Measurements from ENCODE around the gene SLC44A3. TPM values are rescaled to one million over a fixed set of nuclear protein-coding genes. Genes with fewer than 3 reads are reported as not detected.

The SLC44A3 gene
- total and polyA plus RNA-seq, 2 of the 8 experiments (the other 6 are each of a cell fraction or from before 2014, with no cell fraction given), result 4.2 to 5.0 TPM

- H2AFZ ChIP-seq (ENCODE audit: low read length), result no peak overlapping the region
- no peak overlapping the region for H2BK20ac ChIP-seq (ENCODE audit: low read length)
- H3K4me3 ChIP-seq (ENCODE audit: extremely low read depth in 1 of 4, insufficient read depth in 2 of 4, low read depth in 3 of 4, low read length in 4 of 4), result no peak overlapping the region
- H3K79me2 ChIP-seq (ENCODE audit: control insufficient read depth in 1 of 2, insufficient read depth in 2 of 2, low read length in 2 of 2), result peaks cover 4 to 22% of the 10 kb centered on the region in 2 experiments; a peak in 3 of 4 replicates
- CTCF ChIA-PET (ENCODE audit: partially characterized antibody), result interaction anchor here (1.0 to 1.2 kb wide), 3 partner anchors 8 to 143 kb away, joined by 3 to 6 read pairs (median 3); no protein-coding TSS in a partner anchor
- H3K56ac ChIP-seq (replicated peaks; ENCODE audit: insufficient read length, low read depth, low read length), result no peak overlapping the region
- no peaks in the 10 kb centered on the region for H3K23me2 ChIP-seq (ENCODE audit: low read depth, low read length)
- no peaks in the 10 kb centered on the region; a peak in 2 of 7 replicates for H3K4me1 ChIP-seq (replicated peaks in 1 of 4; ENCODE audit: control insufficient read depth in 3 of 4, insufficient read depth in 4 of 4, low read length in 3 of 4)
- no peak overlapping the region for H3K23ac ChIP-seq (ENCODE audit: insufficient read length)
- H2BK12ac ChIP-seq (ENCODE audit: low read depth, low read length), result no peak overlapping the region
- no peak overlapping the region for H3K4ac ChIP-seq (replicated peaks; ENCODE audit: insufficient read length, low read depth, low read length)
- H3K14ac ChIP-seq (ENCODE audit: insufficient read length), result no peak overlapping the region
- H2BK120ac ChIP-seq (replicated peaks; ENCODE audit: low read depth, low read length), result no peak overlapping the region
- no peak overlapping the region for H4K5ac ChIP-seq (ENCODE audit: insufficient read length, low read depth, low read length)
- TF ChIP-seq POLR2AphosphoS5 (IDR thresholded peaks at IDR 0.05; ENCODE audit: low read depth, low read length) (no peak), POLR2A (IDR thresholded peaks at IDR 0.05; ENCODE audit: control extremely low read depth in 1 of 2, low read depth in 2 of 2, low read length in 2 of 2) (no peak), RNF2 (IDR thresholded peaks at IDR 0.05; ENCODE audit: borderline replicate concordance, low read depth, low read length, missing control alignments, poor library complexity, severe bottlenecking) (no peak), RFX5 (IDR thresholded peaks at IDR 0.05; ENCODE audit: borderline replicate concordance, low read depth, low read length) (no peak), CBX5 (IDR thresholded peaks at IDR 0.05; ENCODE audit: low read depth, low read length) (no peak), TCF12 (IDR thresholded peaks at IDR 0.05; ENCODE audit: low read depth, low read length) (no peak), CBX8 (IDR thresholded peaks at IDR 0.05; ENCODE audit: borderline replicate concordance, low read depth, low read length) (no peak), FOSL1 (IDR thresholded peaks at IDR 0.05; ENCODE audit: insufficient read depth, low read depth, low read length) (no peak), RAD21 (IDR thresholded peaks at IDR 0.05 in 1 of 2, conservative IDR thresholded peaks at IDR 0.05 in 1 of 2; ENCODE audit: low read depth in 2 of 2, low read length in 2 of 2) (no peak)
- no peak overlapping the region for H4K8ac ChIP-seq (ENCODE audit: extremely low read depth, insufficient read depth, low read length)
- POLR2A ChIA-PET (ENCODE audit: partially characterized antibody), result interaction anchor here (1.5 kb wide), 1 partner anchor 27 kb away, joined by 3 read pairs; the partner anchor contains the start of gene CNN3
- H3K18ac ChIP-seq (ENCODE audit: extremely low read depth, low read length), result no peak overlapping the region
- no peak overlapping the region for H4K91ac ChIP-seq (replicated peaks; ENCODE audit: insufficient read length, low read length)
- H4K20me1 ChIP-seq (replicated peaks in 1 of 2; ENCODE audit: control insufficient read depth in 1 of 2, insufficient read depth in 2 of 2, low read length in 2 of 2), result peaks cover 3 to 22% of the 10 kb centered on the region in 2 experiments
- H2BK15ac ChIP-seq (ENCODE audit: low read length), result no peak overlapping the region
- H3K4me2 ChIP-seq (ENCODE audit: insufficient read depth in 1 of 2, low read depth in 2 of 2, low read length in 2 of 2), result no peak overlapping the region
- no peak for FAIRE-seq
- H3K27me3 ChIP-seq (replicated peaks in 1 of 4; ENCODE audit: control insufficient read depth in 3 of 4, extremely low read depth in 1 of 4, insufficient read depth in 3 of 4, low read length in 3 of 4), result no peaks in the 10 kb centered on the region
- H2AK5ac ChIP-seq (ENCODE audit: low read depth, low read length), result no peak overlapping the region
- peaks cover 16 to 79% (median 59%) of the 10 kb centered on the region in 4 experiments for H3K36me3 ChIP-seq (ENCODE audit: control insufficient read depth in 2 of 4, insufficient read depth in 4 of 4, low read length in 3 of 4)
- DNase-seq (ENCODE audit: low read depth in 1 of 2, low spot score in 2 of 2), result no peak
- 95% methylated on average over 1 of the region's 1 CpG; no CpG with 5 or more reads in 1 of the 2 experiments for WGBS, 2 experiments (ENCODE audit: extremely low coverage in 1 of 2, insufficient coverage in 1 of 2, insufficient read length in 1 of 2, insufficient replicate concordance in 2 of 2, low coverage in 1 of 2, low lambda C conversion rate in 2 of 2, missing lambda C conversion rate in 1 of 2)
- no peaks in the 10 kb centered on the region; the same call in none of the 2 replicates for H3K79me1 ChIP-seq (ENCODE audit: low read depth, low read length)
- no peak overlapping the region for H3K9ac ChIP-seq (replicated peaks in 1 of 4; ENCODE audit: extremely low read depth in 1 of 4, low read depth in 3 of 4, low read length in 3 of 4)
- H3K27ac ChIP-seq (ENCODE audit: low read depth, low read length), result no peak overlapping the region
- H3K9me3 ChIP-seq (ENCODE audit: insufficient read depth in 2 of 2, low read depth in 1 of 2, low read length in 1 of 2), result no peaks in the 10 kb centered on the region
- H2BK5ac ChIP-seq (ENCODE audit: low read depth, low read length), result no peak overlapping the region
Observed at GRCh38 chr1:94899756-94900155, 79.6 kb downstream of the SLC44A3 start.

Measured in H1 (cell line).